Psoas muscle (tissue), 8 donors: ENCODE results near the gene TUBE1. TPM values are rescaled to one million over a fixed set of nuclear protein-coding genes. Genes with fewer than 3 reads are reported as not detected.

Experiments used
- ATAC-seq, 4 donors: fragments of 200-7000 bp; cut with Tn5 transposase; one replicate each; pipeline ENCODE4 v1.9.1; 2020; ENCODE audit warnings: moderate library complexity in 3 of 4, mild to moderate bottlenecking in 2 of 4
- DNase-seq, 2 donors: peaks; one replicate each; pipeline ENCODE4 v3.0.0-alpha.2; 2020
- H3K27ac ChIP-seq: fragments of 200-600 bp; one replicate; pipeline ENCODE4 v1.8.0; 2022
- H3K27me3 ChIP-seq, 3 donors: fragments of 200-600 bp in 1 of 3; one replicate each; pipeline versions ENCODE4 v1.6.1 to v1.8.0; 2013 to 2022; ENCODE audit warnings: low read length in 2 of 3, mild to moderate bottlenecking in 2 of 3, moderate library complexity in 1 of 3; ENCODE audit not compliant: insufficient read depth in 3 of 3
- H3K36me3 ChIP-seq, 2 donors: fragments of 200-600 bp in 1 of 2; one replicate each; pipeline versions ENCODE4 v1.6.1 to v1.8.0; 2013 to 2022; ENCODE audit warnings: low read depth in 1 of 2, mild to moderate bottlenecking in 1 of 2, moderate library complexity in 1 of 2; ENCODE audit not compliant: insufficient read depth in 1 of 2
- H3K4me1 ChIP-seq: fragments of 200-600 bp; one replicate; pipeline ENCODE4 v1.8.0; 2022
- H3K4me3 ChIP-seq: fragments of 200-600 bp; one replicate; pipeline ENCODE4 v1.8.0; 2022; ENCODE audit warnings: mild to moderate bottlenecking
- H3K9me3 ChIP-seq: fragments of 200-600 bp; one replicate; pipeline ENCODE4 v1.8.0; 2022
- CTCF ChIP-seq: fragments of 200-600 bp; IDR thresholded peaks from one replicate; pipeline ENCODE4 v1.8.0; 2022; ENCODE audit warnings: antibody characterized with exemption
- WGBS, 3 donors: extraction: QIAGEN DNeasy Blood & Tissue Kit; methylation state at CpG; one replicate each; pipeline versions ENCODE4 v1.1.6 to v1.1.7; 2013; 5-methylcytosine and 5-hydroxymethylcytosine counted together
- intact Hi-C, 2 donors: fragments of 100-400 bp; cut with DNase I; formaldehyde crosslinking; loops; one replicate each; pipeline versions ENCODE4 v1.11.0 to v1.14.2; 2022
- polyA plus RNA-seq, 3 donors: library from polyadenylated mRNA; stranded (reverse); fragments of 200-250 nt; gene quantifications; one replicate each; pipeline ENCODE4 v1.2.3, GENCODE V29; 2013
- total RNA-seq, 4 donors: library from RNA; stranded (reverse); fragmentation: NEBNext Ultra II Directional in 2 of 4; extraction: Animal tissue kit (Norgen Biotek cat#: 25700) in 2 of 4; gene quantifications; one replicate each; pipeline versions ENCODE4 v1.2.1 to v1.2.4, GENCODE V29; 2021 to 2023
- donor health status: healthy with polysubstance abuse.
- donor health status: DM: no; HTN: no; CAD: no; lungs with moderate emphysema.
- donor health status: Bipolar disorder and iron deficiency.
- donor health status: healthy.
- donor health status: DM: yes; HTN: yes; CAD: no.
- donor health status: DM: no; HTN: no; CAD: no.
- donor health status: DM: no; HTN: no; CAD: no.
- donor health status: DM: yes; HTN: yes; CAD: no.

Gene TUBE1
- total and polyA plus RNA-seq, 7 donors: 4.7 to 7.0 (median 5.9) TPM

DNA sequence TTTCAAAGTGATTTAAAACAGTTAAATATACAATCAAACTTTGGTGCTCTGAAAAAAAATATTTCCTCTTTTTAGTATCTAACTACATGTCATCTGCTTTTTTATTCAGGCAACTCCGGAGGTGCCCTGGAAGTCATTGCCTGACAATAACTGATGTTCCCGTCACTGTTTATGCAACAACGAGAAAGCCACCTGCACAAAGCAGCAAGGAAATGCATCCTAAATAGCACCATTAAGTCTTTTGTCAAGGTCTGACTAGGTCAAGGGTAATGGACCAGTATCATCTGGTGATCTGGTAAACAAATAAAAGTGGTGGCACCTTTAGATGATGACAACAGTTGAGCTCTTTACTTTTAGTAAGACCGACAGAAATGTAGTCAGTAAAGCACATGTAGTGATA is 13.3 kb upstream of the TUBE1 start:
- WGBS, 3 donors: 68 to 70% (median 69%) methylated on average over 4 of the region's 4 CpGs

DNA sequence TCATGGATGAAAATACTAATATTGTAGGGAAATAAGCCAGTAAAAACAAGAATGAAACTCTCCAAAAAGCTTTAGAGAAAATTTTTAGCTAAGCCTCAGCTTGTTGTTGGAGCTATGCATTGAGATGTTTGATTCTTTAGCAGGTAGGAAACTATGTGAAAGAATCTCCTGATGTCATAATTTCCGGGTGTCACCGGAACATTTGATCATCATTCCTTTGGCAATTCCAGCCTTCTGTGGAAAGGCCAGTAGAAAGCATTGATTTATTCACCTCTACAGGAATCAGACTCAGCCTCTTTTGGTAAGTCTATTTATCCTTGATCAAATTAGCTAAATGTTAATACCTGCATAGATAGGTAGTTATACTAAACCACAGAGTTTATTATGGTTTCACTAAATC is 9.6 kb upstream of the TUBE1 start:
- H3K27me3 ChIP-seq: no peaks in the 10 kb centered on the region
- DNase-seq: no peak
- no peak overlapping the region for H3K4me3 ChIP-seq
- H3K4me1 ChIP-seq: no peaks in the 10 kb centered on the region
- no peak for TF ChIP-seq CTCF
- H3K9me3 ChIP-seq: no peaks in the 10 kb centered on the region
- intact Hi-C loops: no loop called here
- peaks cover 6 to 22% of the 10 kb centered on the region in 2 donors for H3K36me3 ChIP-seq
- 90 to 93% (median 92%) methylated on average over 2 of the region's 2 CpGs for WGBS, 3 donors
- ATAC-seq: no peak
- no peak overlapping the region for H3K27ac ChIP-seq

More for the DNA sequence above, 13.3 kb upstream of the TUBE1 start:
- Histone ChIP-seq H3K4me3 (no peak overlapping the region), H3K9me3 (no peaks in the 10 kb centered on the region), H3K27me3 (no peaks in the 10 kb centered on the region), H3K4me1 (no peaks in the 10 kb centered on the region), H3K36me3 (peaks cover 6 to 22% of the 10 kb centered on the region in 2 donors), H3K27ac (peak overlapping the region; percentile 10)
- intact Hi-C loops: no loop called here
- no peak for DNase-seq
- no peak for ATAC-seq
- TF ChIP-seq CTCF: no peak

DNA sequence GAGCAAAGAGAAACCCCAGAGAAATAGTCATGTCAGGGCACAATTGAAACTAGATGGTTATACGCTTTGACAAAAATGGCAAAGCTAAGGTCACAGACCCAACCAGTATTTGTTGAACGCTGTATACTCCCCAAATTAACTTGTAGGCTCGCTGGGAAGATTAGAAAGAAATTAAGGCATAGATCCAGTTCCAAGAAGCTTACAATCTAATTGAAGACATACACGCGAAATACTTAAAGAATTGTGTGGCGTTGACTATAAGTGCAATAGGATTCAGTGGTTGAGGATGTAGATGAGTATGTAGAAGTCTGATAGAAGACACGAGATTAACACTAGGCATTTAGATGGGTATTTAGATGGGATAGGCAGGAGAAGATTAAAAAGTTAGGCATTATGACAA is 634 bp upstream of the TUBE1 start:
- Histone ChIP-seq H3K4me3 (peak overlapping the region; percentile 89), H3K9me3 (no peaks in the 10 kb centered on the region), H3K4me1 (peaks cover 10% of the 10 kb centered on the region), H3K27me3 (no peaks in the 10 kb centered on the region), H3K27ac (peak overlapping the region; percentile 85), H3K36me3 (peaks cover 0 to 23% of the 10 kb centered on the region in 2 donors)
- peak in 1 of 4 donors; percentile 3 for ATAC-seq
- 15 to 17% (median 16%) methylated on average over 7 of the region's 7 CpGs for WGBS, 3 donors
- intact Hi-C loops: no loop called here
- TF ChIP-seq CTCF: no peak
- DNase-seq: no peak

GRCh38 chr6:112086744-112087135 is 542 bp downstream of the TUBE1 start:
- no peak for DNase-seq
- intact Hi-C loops: no loop called here

More at GRCh38 chr6:112086744-112087135, 542 bp downstream of the TUBE1 start:
- H3K4me1 ChIP-seq: peaks cover 10% of the 10 kb centered on the region
- ATAC-seq: peak in 1 of 4 donors; percentile 44
- peak overlapping the region; percentile 85 for H3K27ac ChIP-seq
- H3K9me3 ChIP-seq: no peaks in the 10 kb centered on the region
- TF ChIP-seq CTCF: no peak
- H3K27me3 ChIP-seq: no peaks in the 10 kb centered on the region
- 0% methylated on average over 8 of the region's 8 CpGs for WGBS, 3 donors
- H3K36me3 ChIP-seq: peaks cover 0 to 30% of the 10 kb centered on the region in 2 donors
- H3K4me3 ChIP-seq: peak overlapping the region; percentile 89
